Fibroblast of lung (primary cell): Measurements from ENCODE around the gene FOXQ1. TPM values are rescaled to one million over a fixed set of nuclear protein-coding genes. Genes with fewer than 3 reads are reported as not detected.
A peak's percentile ranks its signal among the peaks of the same experiment; 100 is the strongest.

Source experiments
- DNase-seq, 2 donors: peaks; one replicate each; pipeline versions ENCODE4 v3.0.0 to v3.0.0-alpha.2; 2010; ENCODE audit warnings: low read depth in 2 of 2
- H2AFZ ChIP-seq: 2 replicates; pipeline ENCODE4 v1.5.1; 2012; ENCODE audit warnings: low read length, control low read depth, inconsistent platforms
- H3K27ac ChIP-seq: 2 replicates; pipeline ENCODE4 v1.5.1; 2011; ENCODE audit warnings: low read length, control low read depth; ENCODE audit not compliant: insufficient read depth
- H3K27me3 ChIP-seq: 2 replicates; pipeline ENCODE4 v1.5.1; 2011; ENCODE audit warnings: mild to moderate bottlenecking, low read length; ENCODE audit not compliant: control insufficient read depth, insufficient read depth
- H3K36me3 ChIP-seq: 2 replicates; pipeline ENCODE4 v1.5.1; 2011; ENCODE audit warnings: low read length; ENCODE audit not compliant: control insufficient read depth, insufficient read depth
- H3K4me1 ChIP-seq: 2 replicates; pipeline ENCODE4 v1.5.1; 2011; ENCODE audit warnings: low read length; ENCODE audit not compliant: control insufficient read depth, insufficient read depth; ENCODE audit errors: extremely low read depth
- H3K4me2 ChIP-seq: 2 replicates; pipeline ENCODE4 v1.5.1; 2011; ENCODE audit warnings: low read length, control low read depth; ENCODE audit not compliant: insufficient read depth; ENCODE audit errors: extremely low read depth
- H3K4me3 ChIP-seq, 4 experiments: fragments of 200-600 bp in 1 of 4; sonication (generic) in 1 of 4; replicated peaks in 1 of 4; 2 replicates each; pipeline ENCODE4 v1.5.1; 2011 to 2016; ENCODE audit warnings: low read length in 4 of 4, low read depth in 3 of 4, mild to moderate bottlenecking in 3 of 4, control low read depth in 2 of 4, inconsistent platforms in 1 of 4, mixed read lengths in 1 of 4; ENCODE audit not compliant: insufficient read depth in 1 of 4; ENCODE audit errors: control extremely low read depth in 1 of 4
- H3K79me2 ChIP-seq: 2 replicates; pipeline ENCODE4 v1.5.1; 2012; ENCODE audit warnings: mild to moderate bottlenecking, low read length, inconsistent platforms; ENCODE audit not compliant: control insufficient read depth, insufficient read depth
- H3K9ac ChIP-seq: 2 replicates; pipeline ENCODE4 v1.5.1; 2011; ENCODE audit warnings: mild to moderate bottlenecking, low read length, control low read depth; ENCODE audit not compliant: insufficient read depth
- H3K9me3 ChIP-seq: 2 replicates; pipeline ENCODE4 v1.5.1; 2012; ENCODE audit warnings: low read depth, low read length; ENCODE audit not compliant: control insufficient read depth, insufficient read depth
- H4K20me1 ChIP-seq: 2 replicates; pipeline ENCODE4 v1.5.1; 2011; ENCODE audit warnings: low read length; ENCODE audit not compliant: control insufficient read depth, insufficient read depth; ENCODE audit errors: extremely low read depth
- CTCF ChIP-seq, 2 donors: IDR thresholded peaks in 1 of 2; conservative IDR thresholded peaks in 1 of 2; 1 replicate in 1 of 2; 2 replicates in 1 of 2; pipeline ENCODE4 v1.5.1; 2011 to 2012; ENCODE audit warnings: low read length in 2 of 2, control low read depth in 1 of 2, inconsistent platforms in 1 of 2, low read depth in 1 of 2, mild to moderate bottlenecking in 1 of 2
- EZH2 ChIP-seq: IDR thresholded peaks from 2 replicates; pipeline ENCODE4 v1.5.1; 2012; ENCODE audit warnings: low read length, control low read depth, mild to moderate bottlenecking; ENCODE audit errors: missing control alignments
- polyA plus RNA-seq, 2 donors: library from polyadenylated mRNA; depleted of rRNA in 1 of 2; stranded (reverse) in 1 of 2; unstranded in 1 of 2; fragments of >200 nt; gene quantifications; 2 replicates each; pipeline ENCODE4 v1.2.1, GENCODE V29; 2011 to 2012; ENCODE audit warnings: missing spikeins in 1 of 2
- total RNA-seq: library from RNA; depleted of rRNA; stranded (reverse); fragments of >200 nt; gene quantifications from 2 replicates; pipeline ENCODE4 v1.2.1, GENCODE V29; 2014

FOXQ1 gene
- total and polyA plus RNA-seq, 2 donors (not counting 1 experiment from before 2014, with no cell fraction given) = 1.8 to 2.0 TPM

GRCh38 chr6:1295420-1295819 lies 16.5 kb upstream of the FOXQ1 start:
- Histone ChIP-seq H3K79me2 (no peaks in the 10 kb centered on the region), H3K36me3 (no peaks in the 10 kb centered on the region), H3K9ac (no peak overlapping the region), H4K20me1 (no peaks in the 10 kb centered on the region), H3K9me3 (no peaks in the 10 kb centered on the region), H3K27ac (no peak overlapping the region), H3K4me2 (no peak overlapping the region), H3K27me3 (no peaks in the 10 kb centered on the region), H2AFZ (no peak overlapping the region), H3K4me1 (no peaks in the 10 kb centered on the region), H3K4me3 (no peak overlapping the region)
- DNase-seq = no peak
- TF ChIP-seq EZH2 (no peak), CTCF (conservative IDR thresholded peaks at IDR 0.05 in 1 of 2, IDR thresholded peaks at IDR 0.05 in 1 of 2; ENCODE audit: low read depth in 1 of 2, low read length in 2 of 2) (no peak)

GRCh38 chr6:1296079-1296478 lies 15.8 kb upstream of the FOXQ1 start:
- H2AFZ ChIP-seq = no peak overlapping the region
- no peaks in the 10 kb centered on the region for H3K36me3 ChIP-seq
- no peak overlapping the region for H3K4me2 ChIP-seq
- H4K20me1 ChIP-seq = no peaks in the 10 kb centered on the region
- no peaks in the 10 kb centered on the region for H3K9me3 ChIP-seq
- no peak overlapping the region for H3K9ac ChIP-seq
- H3K27ac ChIP-seq = no peak overlapping the region
- no peaks in the 10 kb centered on the region for H3K27me3 ChIP-seq
- no peaks in the 10 kb centered on the region for H3K4me1 ChIP-seq
- no peak for TF ChIP-seq CTCF (conservative IDR thresholded peaks at IDR 0.05 in 1 of 2, IDR thresholded peaks at IDR 0.05 in 1 of 2; ENCODE audit: low read depth in 1 of 2, low read length in 2 of 2)
- no peak for TF ChIP-seq EZH2
- H3K4me3 ChIP-seq = no peak overlapping the region
- DNase-seq = no peak
- H3K79me2 ChIP-seq = no peaks in the 10 kb centered on the region

GRCh38 chr6:1296542-1296941 lies 15.4 kb upstream of the FOXQ1 start:
- no peak overlapping the region for H3K27ac ChIP-seq

More at GRCh38 chr6:1296542-1296941, 15.4 kb upstream of the FOXQ1 start:
- peak; percentile 23 to 53 for DNase-seq
- Histone ChIP-seq H3K4me2 (no peak overlapping the region), H3K9ac (no peak overlapping the region), H3K9me3 (no peaks in the 10 kb centered on the region), H3K4me3 (no peak overlapping the region), H3K4me1 (no peaks in the 10 kb centered on the region), H3K36me3 (no peaks in the 10 kb centered on the region), H4K20me1 (no peaks in the 10 kb centered on the region), H2AFZ (no peak overlapping the region), H3K27me3 (no peaks in the 10 kb centered on the region), H3K79me2 (no peaks in the 10 kb centered on the region)
- TF ChIP-seq CTCF (conservative IDR thresholded peaks at IDR 0.05 in 1 of 2, IDR thresholded peaks at IDR 0.05 in 1 of 2; ENCODE audit: low read depth in 1 of 2, low read length in 2 of 2) (no peak), EZH2 (no peak)
